HepG2 (cell line): ENCODE measurements around the gene KCNMA1. TPM values are rescaled to one million over a fixed set of nuclear protein-coding genes. Genes with fewer than 3 reads are reported as not detected.

ENCODE experiments used
- ATAC-seq: fragments of 200-7000 bp; cut with Tn5 transposase; 3 replicates; pipeline ENCODE4 v1.9.1; 2020; ENCODE audit warnings: mild to moderate bottlenecking, moderate library complexity
- BruUV-seq: library from RNA; stranded (reverse); fragments of 400-500 nt; replicated peaks from 2 replicates; lab custom pipeline; 2021; lab: Mats Ljungman, UMichigan
- CTCF ChIA-PET: fragments of 300-600 bp; formaldehyde crosslinking; extraction: SDS; loops from one replicate; lab custom pipeline; 2021; ENCODE audit warnings: low total read pairs, inconsistent platforms, low intra/inter-chr PET ratio; lab: Yijun Ruan, JAX
- POLR2A ChIA-PET: fragments of 350-600 bp; sonication (Branson Sonifier 250); formaldehyde crosslinking; loops from one replicate; lab custom pipeline; 2020; ENCODE audit warnings: antibody characterized with exemption, inconsistent platforms; lab: Yijun Ruan, JAX
- DNase-seq: peaks from one replicate; pipeline ENCODE4 v3.0.0-alpha.2; 2015; ENCODE audit warnings: low spot score
- FAIRE-seq: peaks from 3 replicates; lab custom pipeline; 2011; peaks lifted over from hg19 to GRCh38; lab: Jason Lieb, UNC
- H2AFZ ChIP-seq: one replicate; pipeline ENCODE4 v1.6.1; 2011; ENCODE audit warnings: low read length, inconsistent platforms
- H3K27ac ChIP-seq: fragments of 300-600 bp; 3 replicates; pipeline ENCODE4 v1.8.0; 2011; ENCODE audit warnings: mixed run types, mild to moderate bottlenecking, mixed read lengths, low read length, inconsistent platforms; ENCODE audit not compliant: insufficient read depth; ENCODE audit errors: extremely low read length
- H3K27me3 ChIP-seq, 2 experiments: fragments of 200-600 bp in 1 of 2; 2 replicates in 1 of 2; 3 replicates in 1 of 2; pipeline versions ENCODE4 v1.6.0 to v1.8.0; 2011; ENCODE audit warnings: low read length in 2 of 2, mild to moderate bottlenecking in 2 of 2, moderate library complexity in 2 of 2, inconsistent platforms in 1 of 2; ENCODE audit not compliant: insufficient read depth in 2 of 2, control insufficient read depth in 1 of 2
- H3K36me3 ChIP-seq, 2 experiments: fragments of 200-600 bp in 1 of 2; replicated peaks in 1 of 2; 2 replicates in 1 of 2; 3 replicates in 1 of 2; pipeline versions ENCODE4 v1.5.1 to v1.8.0; 2011; ENCODE audit warnings: low read length in 2 of 2, inconsistent platforms in 1 of 2; ENCODE audit not compliant: insufficient read depth in 2 of 2, control insufficient read depth in 1 of 2
- H3K4me1 ChIP-seq: 2 replicates; pipeline ENCODE4 v1.5.1; 2012; ENCODE audit warnings: low read length, inconsistent platforms; ENCODE audit not compliant: insufficient read depth
- H3K4me2 ChIP-seq: 2 replicates; pipeline ENCODE4 v1.6.0; 2011; ENCODE audit warnings: low read depth, low read length, inconsistent platforms
- H3K4me3 ChIP-seq, 3 experiments: fragments of 200-600 bp in 1 of 3; sonication (generic), shearing (Covaris generic) in 1 of 3; replicated peaks in 1 of 3; 2 replicates each; pipeline ENCODE4 v1.5.1; 2011 to 2016; ENCODE audit warnings: low read length in 3 of 3, inconsistent platforms in 2 of 3, low read depth in 2 of 3, mild to moderate bottlenecking in 2 of 3, control low read depth in 1 of 3, mixed read lengths in 1 of 3; ENCODE audit not compliant: insufficient read depth in 1 of 3
- H3K79me2 ChIP-seq: one replicate; pipeline ENCODE4 v1.6.1; 2011; ENCODE audit warnings: low read length, inconsistent platforms; ENCODE audit not compliant: insufficient read depth
- H3K9ac ChIP-seq: 2 replicates; pipeline ENCODE4 v1.6.0; 2011; ENCODE audit warnings: mild to moderate bottlenecking, low read depth, low read length, inconsistent platforms; ENCODE audit not compliant: insufficient read depth
- H3K9me3 ChIP-seq: 2 replicates; pipeline ENCODE4 v1.5.1; 2012; ENCODE audit warnings: mild to moderate bottlenecking, low read length
- H4K20me1 ChIP-seq: 2 replicates; pipeline ENCODE4 v1.6.0; 2011; ENCODE audit warnings: inconsistent platforms, mild to moderate bottlenecking, low read length, moderate library complexity; ENCODE audit not compliant: insufficient read depth
- ATRX ChIP-seq: sonication (generic); formaldehyde crosslinking; IDR thresholded peaks from 2 replicates; pipeline ENCODE4 v1.4.0; 2020; ENCODE audit warnings: missing genetic modification reagents, borderline replicate concordance
- E2F2 ChIP-seq: sonication (generic); formaldehyde crosslinking; IDR thresholded peaks from 2 replicates; pipeline ENCODE4 v1.4.0; 2020; ENCODE audit warnings: missing genetic modification reagents, borderline replicate concordance
- ESRRA ChIP-seq: sonication (generic); formaldehyde crosslinking; IDR thresholded peaks from 2 replicates; pipeline ENCODE4 v1.5.1; 2020; ENCODE audit warnings: mild to moderate bottlenecking, low read depth, missing genetic modification reagents
- FIP1L1 ChIP-seq: fragments of 200-400 bp; formaldehyde crosslinking; IDR thresholded peaks from 2 replicates; pipeline ENCODE4 v1.6.1; 2018; ENCODE audit warnings: low read depth, mild to moderate bottlenecking, low read length, moderate library complexity, borderline replicate concordance; ENCODE audit not compliant: insufficient read depth
- FLYWCH1 ChIP-seq: sonication (generic); formaldehyde crosslinking; IDR thresholded peaks from 2 replicates; pipeline ENCODE4 v1.8.1; 2023; ENCODE audit warnings: mild to moderate bottlenecking, missing genetic modification reagents
- FOXM1 ChIP-seq: sonication (generic); formaldehyde crosslinking; IDR thresholded peaks from 2 replicates; pipeline ENCODE4 v1.5.0; 2020; ENCODE audit warnings: missing genetic modification reagents
- HHEX ChIP-seq: IDR thresholded peaks from 2 replicates; pipeline ENCODE4 v1.6.1; 2016; ENCODE audit warnings: control low read depth
- HOXA3 ChIP-seq: sonication (generic); formaldehyde crosslinking; IDR thresholded peaks from 2 replicates; pipeline ENCODE4 v1.5.0; 2020; ENCODE audit warnings: missing genetic modification reagents
- IKZF5 ChIP-seq: IDR thresholded peaks from 2 replicates; pipeline ENCODE4 v1.6.1; 2018; ENCODE audit warnings: missing genetic modification reagents, mild to moderate bottlenecking, missing compliant biosample characterization
- MXD1 ChIP-seq: sonication (generic); formaldehyde crosslinking; IDR thresholded peaks from 2 replicates; pipeline ENCODE4 v1.4.0; 2020; ENCODE audit warnings: mild to moderate bottlenecking, missing genetic modification reagents
- MZF1 ChIP-seq: sonication (generic); formaldehyde crosslinking; IDR thresholded peaks from 2 replicates; pipeline ENCODE4 v1.8.1; 2023; ENCODE audit warnings: mild to moderate bottlenecking, missing genetic modification reagents, borderline replicate concordance
- NFATC3 ChIP-seq: sonication (generic); formaldehyde crosslinking; IDR thresholded peaks from 2 replicates; pipeline ENCODE4 v1.5.1; 2020; ENCODE audit warnings: mild to moderate bottlenecking, missing genetic modification reagents
- NFKB2 ChIP-seq: sonication (generic); formaldehyde crosslinking; IDR thresholded peaks from 2 replicates; pipeline ENCODE4 v1.4.0; 2020; ENCODE audit warnings: missing genetic modification reagents, borderline replicate concordance
- RAD51 ChIP-seq: fragments of 450-650 bp; IDR thresholded peaks from 2 replicates; pipeline ENCODE4 v1.6.1; 2016; ENCODE audit warnings: borderline replicate concordance
- SNRNP70 ChIP-seq: fragments of 200-400 bp; formaldehyde crosslinking; IDR thresholded peaks from 2 replicates; pipeline ENCODE4 v1.6.1; 2017; ENCODE audit warnings: mild to moderate bottlenecking, low read depth, low read length, moderate library complexity
- SP140L ChIP-seq: sonication (generic); formaldehyde crosslinking; IDR thresholded peaks from 2 replicates; pipeline ENCODE4 v1.4.0; 2020; ENCODE audit warnings: missing genetic modification reagents, borderline replicate concordance
- ZNF451 ChIP-seq: sonication (generic); formaldehyde crosslinking; IDR thresholded peaks from 2 replicates; pipeline ENCODE4 v1.5.0; 2020; ENCODE audit warnings: mild to moderate bottlenecking, missing genetic modification reagents
- ZNF557 ChIP-seq: sonication (generic); formaldehyde crosslinking; IDR thresholded peaks from 2 replicates; pipeline ENCODE4 v1.4.0; 2020; ENCODE audit warnings: missing genetic modification reagents
- ZNF773 ChIP-seq: sonication (generic); formaldehyde crosslinking; IDR thresholded peaks from 2 replicates; pipeline ENCODE4 v1.4.0; 2020; ENCODE audit warnings: missing genetic modification reagents, borderline replicate concordance
- WGBS: methylation state at CpG from one replicate; pipeline ENCODE4 v1.1.6; 2017; ENCODE audit warnings: low lambda C conversion rate; 5-methylcytosine and 5-hydroxymethylcytosine counted together
- in situ Hi-C: cut with HindIII; loops from 2 replicates; pipeline ENCODE4 v1.10.0; 2017; ENCODE audit warnings: low pct_unique_long_range_greater_than_20kb; ENCODE audit not compliant: extremely low pct_ligation_motif_present
- intact Hi-C: fragments of 100-400 bp; cut with micrococcal nuclease; formaldehyde crosslinking; loops from one replicate; pipeline ENCODE4 v1.10.0; 2022; ENCODE audit not compliant: unreplicated experiment
- polyA plus RNA-seq, 8 experiments: library from polyadenylated mRNA; depleted of rRNA in 3 of 8; stranded (reverse) in 7 of 8; unstranded in 1 of 8; fragments of >200 nt; fragmentation: Illumina TruSeq in 4 of 8; extraction: Trizol in 4 of 8; gene quantifications; 2 replicates each; pipeline versions ENCODE4 v1.2.1 to v1.2.3, GENCODE V29; 2011 to 2016; ENCODE audit warnings: low read depth in 4 of 8, missing spikeins in 1 of 8, mixed read lengths in 1 of 8; ENCODE audit not compliant: insufficient read depth in 1 of 8
- total RNA-seq, 5 experiments: library from RNA; depleted of rRNA; stranded (reverse); fragments of >200 nt; fragmentation: Illumina TruSeq; extraction: Trizol; gene quantifications; 2 replicates each; pipeline ENCODE4 v1.2.3, GENCODE V29; 2016; ENCODE audit warnings: low read depth in 1 of 5
- TF ChIP-seq, protein P1 (sequence below): sonication (generic); formaldehyde crosslinking; IDR thresholded peaks from 2 replicates; pipeline ENCODE4 v1.4.0; 2020; ENCODE audit warnings: missing genetic modification reagents, borderline replicate concordance

The KCNMA1 gene
- total and polyA plus RNA-seq, 2 of the 13 experiments (the other 11 are each of a cell fraction or from before 2014, with no cell fraction given) = 0.02 TPM; not detected in 1

GRCh38 chr10:77099136-77099535 is 538.5 kb downstream of the KCNMA1 start (continued):
- TF ChIP-seq, protein P1, sequence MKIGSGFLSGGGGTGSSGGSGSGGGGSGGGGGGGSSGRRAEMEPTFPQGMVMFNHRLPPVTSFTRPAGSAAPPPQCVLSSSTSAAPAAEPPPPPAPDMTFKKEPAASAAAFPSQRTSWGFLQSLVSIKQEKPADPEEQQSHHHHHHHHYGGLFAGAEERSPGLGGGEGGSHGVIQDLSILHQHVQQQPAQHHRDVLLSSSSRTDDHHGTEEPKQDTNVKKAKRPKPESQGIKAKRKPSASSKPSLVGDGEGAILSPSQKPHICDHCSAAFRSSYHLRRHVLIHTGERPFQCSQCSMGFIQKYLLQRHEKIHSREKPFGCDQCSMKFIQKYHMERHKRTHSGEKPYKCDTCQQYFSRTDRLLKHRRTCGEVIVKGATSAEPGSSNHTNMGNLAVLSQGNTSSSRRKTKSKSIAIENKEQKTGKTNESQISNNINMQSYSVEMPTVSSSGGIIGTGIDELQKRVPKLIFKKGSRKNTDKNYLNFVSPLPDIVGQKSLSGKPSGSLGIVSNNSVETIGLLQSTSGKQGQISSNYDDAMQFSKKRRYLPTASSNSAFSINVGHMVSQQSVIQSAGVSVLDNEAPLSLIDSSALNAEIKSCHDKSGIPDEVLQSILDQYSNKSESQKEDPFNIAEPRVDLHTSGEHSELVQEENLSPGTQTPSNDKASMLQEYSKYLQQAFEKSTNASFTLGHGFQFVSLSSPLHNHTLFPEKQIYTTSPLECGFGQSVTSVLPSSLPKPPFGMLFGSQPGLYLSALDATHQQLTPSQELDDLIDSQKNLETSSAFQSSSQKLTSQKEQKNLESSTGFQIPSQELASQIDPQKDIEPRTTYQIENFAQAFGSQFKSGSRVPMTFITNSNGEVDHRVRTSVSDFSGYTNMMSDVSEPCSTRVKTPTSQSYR (CRISPR knock-in tag) = no peak
- no peak for TF ChIP-seq FLYWCH1 (CRISPR knock-in tag)
- no peak for TF ChIP-seq MZF1
- no peak for TF ChIP-seq ATRX (CRISPR knock-in tag)
- no peak for TF ChIP-seq E2F2
- no peak for TF ChIP-seq RAD51

DNA sequence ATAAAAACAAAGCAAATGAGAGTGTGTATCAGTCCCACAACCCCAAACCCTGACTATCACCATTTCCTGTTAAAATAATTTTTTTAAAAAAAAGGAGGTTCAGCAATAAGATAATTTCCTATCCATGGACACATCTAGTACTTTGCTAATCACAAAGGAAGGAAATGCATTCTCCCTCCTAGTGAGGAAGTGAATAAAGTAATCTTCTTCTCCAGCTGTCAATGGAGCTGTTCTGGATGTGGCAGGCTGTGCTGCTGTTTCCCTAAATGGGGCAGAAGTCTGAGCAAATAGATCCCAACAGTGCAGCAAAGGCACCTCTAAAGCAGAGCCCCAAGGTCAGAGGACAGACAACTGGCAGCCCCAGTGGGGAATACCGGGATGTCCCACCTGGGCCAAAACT is 540.0 kb downstream of the KCNMA1 start:
- FAIRE-seq (no peak), DNase-seq (no peak), ATAC-seq (no peak)
- no peaks in the 10 kb centered on the region for H3K4me1 ChIP-seq
- no peak overlapping the region for H3K4me3 ChIP-seq
- no peaks in the 10 kb centered on the region for H3K36me3 ChIP-seq
- H3K27ac ChIP-seq = no peak overlapping the region
- peaks cover 0 to 4% of the 10 kb centered on the region in 2 experiments; a peak in 2 of 5 replicates for H3K27me3 ChIP-seq
- BruUV-seq = no TSS peak
- WGBS = 17% methylated on average over 1 of the region's 1 CpG
- in situ Hi-C loops = no loop called here
- H2AFZ ChIP-seq = no peak overlapping the region
- H3K9me3 ChIP-seq = no peaks in the 10 kb centered on the region
- H4K20me1 ChIP-seq = no peaks in the 10 kb centered on the region
- intact Hi-C loops = no loop called here
- H3K9ac ChIP-seq = no peak overlapping the region
- POLR2A ChIA-PET = no interaction called here
- H3K79me2 ChIP-seq = no peaks in the 10 kb centered on the region
- H3K4me2 ChIP-seq = no peak overlapping the region
- CTCF ChIA-PET = no interaction called here
- TF ChIP-seq MXD1 (CRISPR knock-in tag) (no peak), SP140L (no peak), NFKB2 (CRISPR knock-in tag) (no peak), ZNF773 (CRISPR knock-in tag) (no peak), NFATC3 (no peak), HOXA3 (CRISPR knock-in tag) (no peak), IKZF5 (no peak), ESRRA (CRISPR knock-in tag) (no peak), HHEX (CRISPR knock-in tag) (no peak), SNRNP70 (no peak), ZNF557 (CRISPR knock-in tag) (no peak), FIP1L1 (no peak), FOXM1 (CRISPR knock-in tag) (no peak), ZNF451 (CRISPR knock-in tag) (no peak)
